HG03469 (cell line): ENCODE data around the gene RAB4A.
"Not testable (repeated sequence)": the region's sequence is repeated elsewhere in the genome, so short reads cannot be mapped to it uniquely, and the experiment has no call there.

Experiments used
- ATAC-seq: cut with Tn5 transposase; IDR thresholded peaks from one replicate; pipeline ENCODE4 v1.9.1; 2021; ENCODE audit warnings: mild to moderate bottlenecking, moderate library complexity, moderate number of reproducible peaks; ENCODE audit not compliant: unreplicated experiment

Gene RAB4A

DNA sequence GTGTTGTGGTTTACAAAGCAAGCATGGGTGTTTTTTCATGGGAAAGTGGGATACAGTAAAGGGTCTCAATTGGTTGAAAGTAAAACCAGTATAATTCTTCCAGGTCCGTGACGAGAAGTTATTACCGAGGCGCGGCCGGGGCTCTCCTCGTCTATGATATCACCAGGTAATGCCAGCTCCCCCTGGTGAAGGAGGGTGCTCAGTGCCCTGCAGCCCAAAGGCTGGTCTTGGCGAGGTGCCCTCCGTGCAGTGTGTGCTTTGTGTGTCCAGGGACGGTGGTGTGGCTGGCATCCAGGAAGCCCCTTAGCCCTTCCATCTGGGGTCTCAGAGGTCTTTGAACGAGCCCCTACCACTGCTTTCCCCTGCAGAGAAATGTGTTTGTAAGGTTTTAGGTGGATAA is 24.8 kb downstream of the RAB4A start:
- ATAC-seq, result no peak

DNA sequence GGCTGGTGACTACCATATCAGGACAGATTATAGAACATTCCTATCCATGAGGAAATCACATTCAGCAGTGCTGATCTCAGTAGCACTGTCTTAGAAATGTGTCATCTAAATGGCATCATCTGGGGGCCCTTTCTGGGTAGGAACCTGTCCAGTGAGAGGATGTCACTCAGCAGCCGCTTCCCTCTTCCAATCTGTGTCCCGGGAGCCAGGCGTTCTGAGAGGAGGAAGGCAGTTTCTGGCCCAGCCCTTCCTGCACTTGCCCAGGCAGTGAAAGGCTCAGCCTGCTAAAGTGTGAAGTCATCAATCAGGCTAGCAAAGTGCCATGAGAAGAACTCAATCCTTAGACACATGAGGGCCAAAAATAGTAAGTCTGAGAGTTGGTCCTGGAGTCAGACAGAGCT is 25.6 kb downstream of the RAB4A start:
- ATAC-seq, result no peak

DNA sequence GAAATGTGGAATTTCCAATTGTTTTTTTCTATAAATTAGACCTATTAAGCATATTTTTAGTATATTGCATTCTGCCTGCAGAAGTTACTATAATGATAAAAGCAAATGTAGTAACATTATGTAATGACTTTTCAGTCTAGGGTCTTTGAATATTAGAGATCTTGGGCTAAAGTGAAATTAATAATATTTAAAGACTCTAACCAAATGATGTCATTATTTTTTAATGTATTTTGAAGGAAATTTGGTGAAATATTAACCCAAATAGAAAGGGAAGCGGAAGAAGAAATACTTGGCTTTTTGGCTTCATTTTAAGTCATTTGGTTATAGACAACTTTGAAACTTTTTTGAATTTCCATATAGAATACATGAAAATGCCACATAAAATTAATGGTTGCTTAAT is 26.8 kb downstream of the RAB4A start:
- no peak for ATAC-seq

DNA sequence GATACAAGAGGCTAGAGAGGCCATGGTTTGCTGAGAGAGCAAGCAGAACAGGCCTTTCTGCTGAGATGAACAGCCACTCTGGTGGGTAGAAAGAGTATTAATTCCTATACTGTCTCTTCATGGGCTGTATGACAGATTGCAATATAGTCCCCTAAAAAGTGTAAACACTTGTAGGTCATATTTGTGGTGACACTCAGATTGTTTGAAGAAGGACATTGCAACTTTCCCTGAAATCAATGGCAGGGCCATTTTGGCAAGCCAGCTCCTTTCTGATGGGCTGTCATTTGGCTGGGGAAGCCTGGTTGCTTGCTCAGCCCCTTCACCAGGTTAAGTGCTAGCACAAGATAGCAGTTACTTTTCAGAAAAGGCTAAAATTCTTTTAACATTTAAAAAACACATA is 27.5 kb downstream of the RAB4A start:
- no peak for ATAC-seq

DNA sequence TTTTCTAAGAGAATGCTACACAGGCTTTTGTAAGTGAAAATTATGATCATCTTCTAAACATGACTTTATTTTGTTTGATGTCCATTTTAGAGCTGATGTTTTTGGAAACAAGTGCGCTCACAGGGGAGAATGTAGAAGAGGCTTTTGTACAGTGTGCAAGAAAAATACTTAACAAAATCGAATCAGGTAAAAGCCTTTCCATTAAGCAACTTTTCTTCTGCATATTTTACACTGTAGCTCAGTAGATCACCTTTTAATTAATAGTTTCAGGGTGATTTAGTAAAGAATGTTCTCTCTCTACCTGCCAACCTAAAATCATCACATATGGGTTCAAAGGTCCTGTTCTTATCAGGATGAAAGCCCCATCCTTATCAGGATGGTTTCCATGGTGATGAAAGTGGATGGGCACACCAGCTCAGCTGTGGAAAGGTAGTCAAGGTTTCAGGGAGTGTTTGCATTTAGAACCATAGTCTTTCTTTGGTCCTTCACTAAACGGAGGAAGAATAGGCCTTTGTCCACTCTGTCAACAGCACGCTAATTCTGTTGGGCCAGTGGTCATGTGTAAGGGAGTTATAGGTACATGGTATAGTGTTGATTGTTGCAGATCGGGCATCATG is 28.1 kb downstream of the RAB4A start:
- no peak for ATAC-seq

DNA sequence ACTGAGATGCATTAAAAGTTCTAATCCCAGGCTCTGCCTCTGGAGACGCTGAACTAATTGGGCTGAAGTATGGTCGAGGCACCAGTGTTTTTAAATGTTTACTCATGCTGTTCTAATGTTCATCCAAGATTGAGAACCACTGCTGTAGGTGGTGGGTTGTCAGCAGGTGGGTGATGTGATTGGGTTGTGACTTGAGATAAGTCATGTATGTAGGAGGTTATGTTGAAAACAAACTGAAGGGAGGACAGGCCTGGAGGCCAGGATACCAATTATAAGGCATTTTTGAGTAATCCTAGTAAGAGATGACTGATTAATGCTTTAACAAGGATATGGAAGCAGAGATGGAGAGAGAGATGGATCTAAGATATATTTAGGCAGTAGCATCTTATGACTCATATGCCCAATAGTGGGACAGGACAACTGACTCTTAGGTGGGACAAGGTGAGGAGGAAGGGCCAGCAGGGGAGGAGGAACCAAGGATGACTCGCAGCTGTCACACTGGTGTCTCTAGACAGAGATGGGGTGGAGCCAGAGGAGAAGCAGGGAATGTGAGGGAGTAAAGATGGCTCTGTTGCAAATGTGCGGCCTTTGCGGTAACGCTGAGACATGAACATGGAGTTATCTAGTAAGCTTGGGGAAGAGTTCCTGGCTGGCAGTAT is 29.3 kb downstream of the RAB4A start:
- ATAC-seq, result no peak

DNA sequence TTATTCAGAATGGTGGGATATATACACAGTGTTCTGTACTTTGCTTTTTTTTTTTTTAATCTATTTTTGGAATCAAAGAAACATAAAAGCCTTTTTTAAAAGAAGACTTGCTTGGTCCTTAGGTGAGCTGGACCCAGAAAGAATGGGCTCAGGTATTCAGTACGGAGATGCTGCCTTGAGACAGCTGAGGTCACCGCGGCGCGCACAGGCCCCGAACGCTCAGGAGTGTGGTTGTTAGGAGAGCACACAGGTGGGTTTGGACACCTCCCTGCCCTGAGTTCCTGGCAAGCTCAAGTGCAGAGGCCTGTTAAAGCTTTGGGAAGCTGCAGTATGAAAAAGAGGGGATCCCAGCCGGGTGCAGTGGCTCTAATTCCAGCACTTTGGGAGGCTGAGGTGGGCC is 31.8 kb downstream of the RAB4A start:
- no peak for ATAC-seq

DNA sequence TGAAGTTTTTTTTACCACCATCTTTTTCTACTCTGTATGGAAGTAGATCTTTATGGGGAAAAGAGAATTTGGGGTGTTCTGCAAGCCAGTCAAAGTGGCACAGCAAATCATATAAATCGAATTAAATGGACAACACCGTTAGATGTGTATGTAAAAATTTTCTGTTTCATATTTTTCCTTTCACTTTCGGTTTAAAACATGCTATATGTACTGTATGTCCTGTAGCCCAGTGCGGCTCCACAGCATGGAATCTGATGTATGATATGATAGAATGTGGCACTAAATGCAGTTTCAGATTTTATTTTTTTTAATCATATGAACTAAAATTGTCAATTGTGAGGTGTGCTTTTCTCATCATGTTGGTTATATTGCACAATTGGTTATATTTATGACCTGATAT is 32.9 kb downstream of the RAB4A start:
- no peak for ATAC-seq

DNA sequence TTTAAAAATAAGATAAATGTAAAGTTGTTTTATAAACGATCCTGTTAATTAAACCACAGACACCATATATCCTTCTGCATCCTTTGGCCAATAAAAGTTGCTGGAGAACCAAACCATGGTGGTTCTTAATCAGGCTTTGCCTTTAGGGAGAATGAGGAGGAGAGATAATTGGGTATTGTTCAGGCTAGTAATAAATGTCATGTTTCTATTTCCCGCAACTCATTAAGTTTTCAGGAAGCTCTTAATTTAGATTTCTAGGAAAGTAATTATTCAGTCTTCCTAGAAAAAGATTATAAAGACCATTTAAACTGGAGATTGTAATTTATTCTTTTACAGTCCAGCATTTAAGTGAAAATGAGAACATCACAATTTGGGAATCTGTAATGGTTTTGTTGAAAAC is 34.5 kb downstream of the RAB4A start:
- ATAC-seq, result no peak

DNA sequence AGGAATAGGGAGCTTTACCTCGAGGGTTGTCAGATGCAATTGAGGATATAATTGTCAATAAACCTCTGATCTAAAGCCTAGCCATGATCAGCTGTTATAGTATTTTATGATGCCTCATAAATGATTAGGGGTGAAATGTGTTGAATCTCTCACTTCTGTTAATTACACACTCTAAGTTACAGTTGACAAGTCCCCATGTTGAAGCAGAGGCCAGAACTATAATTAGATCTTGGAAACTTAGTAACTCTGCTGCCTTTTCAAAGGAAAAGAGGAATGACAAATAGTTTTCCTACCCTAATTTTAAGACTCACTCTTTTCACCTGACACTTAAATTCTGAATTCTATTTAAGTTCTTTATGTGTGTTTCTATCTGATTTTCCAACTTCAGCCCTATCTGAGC is 38.2 kb downstream of the RAB4A start:
- no peak for ATAC-seq

DNA sequence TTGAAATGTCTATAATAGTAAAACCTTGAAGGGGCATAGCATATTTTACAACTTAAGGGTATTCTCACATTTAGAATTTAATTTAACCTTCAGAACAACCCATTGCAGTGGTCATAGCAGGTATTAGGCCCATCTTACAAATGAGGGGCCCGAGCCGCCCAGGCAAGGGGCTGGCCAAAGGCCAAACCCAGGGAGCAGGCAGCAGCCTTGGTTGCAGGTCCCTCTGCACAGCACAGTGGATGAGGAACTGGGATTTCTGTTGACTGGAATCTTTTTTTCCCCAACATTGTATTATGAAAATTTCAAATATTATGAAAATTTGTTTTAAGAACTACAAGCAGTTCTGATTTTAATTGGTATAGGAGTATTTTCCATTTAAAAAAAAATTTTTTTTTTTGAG is 38.8 kb downstream of the RAB4A start:
- no peak for ATAC-seq

DNA sequence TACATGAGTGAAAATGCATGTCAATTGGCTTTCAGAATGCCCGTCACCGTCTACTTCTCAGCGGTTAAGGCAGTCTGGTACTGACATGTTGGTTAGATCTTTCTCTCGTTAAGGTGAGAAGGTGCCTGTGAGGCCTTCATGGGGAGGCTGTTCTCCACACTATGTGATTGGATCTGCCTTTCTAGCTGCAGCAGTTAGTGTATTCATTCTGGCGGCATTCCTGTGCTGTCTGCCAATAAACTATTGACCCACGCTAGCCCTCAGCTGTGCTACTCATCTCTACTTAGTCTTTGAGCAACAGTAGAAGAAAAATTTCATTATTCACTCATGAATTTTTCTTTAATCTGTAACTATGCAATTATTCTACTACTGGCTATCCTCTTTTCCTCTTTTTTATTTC is 39.9 kb downstream of the RAB4A start:
- no peak for ATAC-seq

DNA sequence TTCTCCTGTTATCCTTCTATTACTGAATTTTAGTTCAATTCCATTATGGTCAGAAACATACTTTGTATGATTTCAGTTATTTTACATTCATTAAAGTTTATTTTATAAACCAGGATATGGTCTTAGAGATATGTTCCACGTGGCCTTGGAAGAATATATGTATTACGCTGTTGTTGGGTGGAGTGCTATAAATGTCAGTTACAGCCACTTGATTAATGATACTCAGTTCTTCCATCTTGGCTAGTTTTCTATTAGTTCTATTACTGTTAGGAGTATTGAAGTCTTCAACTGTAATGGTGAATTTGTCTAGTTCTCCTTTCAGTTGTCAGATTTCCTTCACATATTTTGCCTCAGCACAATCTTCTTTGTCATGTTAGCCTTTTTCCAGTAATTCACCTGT is 45.3 kb downstream of the RAB4A start:
- no peak for ATAC-seq

DNA sequence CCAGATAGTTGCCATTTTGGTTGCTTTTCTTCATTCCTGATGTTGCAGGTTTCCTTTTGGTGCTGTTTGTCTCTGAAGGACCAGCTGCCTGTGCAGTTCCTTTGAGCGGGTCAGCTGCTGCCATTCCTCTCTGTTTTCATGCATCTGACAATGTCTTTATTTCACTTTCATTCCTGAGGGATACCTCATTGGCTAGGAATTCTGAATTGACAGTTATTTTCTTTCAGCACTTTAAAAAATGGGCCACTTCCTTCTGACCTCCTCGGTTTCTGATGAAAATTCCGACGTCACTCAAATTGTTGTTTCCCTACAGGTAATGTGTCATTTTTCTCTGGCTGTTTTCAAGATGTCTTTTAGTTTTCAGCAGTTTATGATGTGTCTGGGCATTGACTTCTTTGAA is 47.1 kb downstream of the RAB4A start:
- no peak for ATAC-seq

DNA sequence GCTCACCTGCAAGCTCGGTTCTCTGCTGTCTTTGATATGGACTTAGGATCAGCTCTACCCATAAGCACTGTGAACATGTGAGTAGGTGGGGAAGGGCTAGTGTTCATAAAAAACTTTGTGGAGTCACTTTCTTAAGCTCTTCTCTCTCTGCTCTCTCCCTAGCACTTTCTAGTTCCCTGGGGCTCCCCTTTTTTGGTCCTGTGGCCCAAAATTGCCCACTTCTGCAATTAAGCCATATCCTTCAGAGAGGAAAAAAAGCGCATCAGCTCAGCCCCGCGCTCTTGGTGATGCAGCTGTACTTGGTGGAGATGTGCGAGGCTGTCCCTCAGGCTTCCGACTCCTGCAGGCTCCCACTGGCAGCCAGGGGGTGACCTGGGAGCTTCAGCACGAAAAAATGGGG is 48.6 kb downstream of the RAB4A start:
- no peak for ATAC-seq

DNA sequence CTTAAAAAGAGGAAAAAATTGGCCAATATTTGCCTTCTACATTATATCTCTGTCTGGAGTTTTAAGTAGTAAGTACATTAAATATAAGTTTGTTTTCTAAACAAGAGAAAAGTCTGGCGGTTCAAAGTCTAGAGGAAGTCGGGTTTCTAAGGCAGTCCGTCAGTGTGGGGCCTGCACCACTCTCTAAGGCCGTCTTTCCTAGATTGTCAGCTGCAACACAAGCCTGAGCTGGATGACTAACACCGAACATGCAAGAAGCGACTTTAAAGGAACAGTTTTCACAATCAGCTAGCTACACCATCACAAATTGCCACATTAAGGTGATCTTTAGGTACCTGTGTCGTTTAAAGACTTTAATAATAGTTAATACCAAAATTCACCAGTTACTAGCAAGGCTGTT is 52.3 kb downstream of the RAB4A start:
- ATAC-seq, result no peak

DNA sequence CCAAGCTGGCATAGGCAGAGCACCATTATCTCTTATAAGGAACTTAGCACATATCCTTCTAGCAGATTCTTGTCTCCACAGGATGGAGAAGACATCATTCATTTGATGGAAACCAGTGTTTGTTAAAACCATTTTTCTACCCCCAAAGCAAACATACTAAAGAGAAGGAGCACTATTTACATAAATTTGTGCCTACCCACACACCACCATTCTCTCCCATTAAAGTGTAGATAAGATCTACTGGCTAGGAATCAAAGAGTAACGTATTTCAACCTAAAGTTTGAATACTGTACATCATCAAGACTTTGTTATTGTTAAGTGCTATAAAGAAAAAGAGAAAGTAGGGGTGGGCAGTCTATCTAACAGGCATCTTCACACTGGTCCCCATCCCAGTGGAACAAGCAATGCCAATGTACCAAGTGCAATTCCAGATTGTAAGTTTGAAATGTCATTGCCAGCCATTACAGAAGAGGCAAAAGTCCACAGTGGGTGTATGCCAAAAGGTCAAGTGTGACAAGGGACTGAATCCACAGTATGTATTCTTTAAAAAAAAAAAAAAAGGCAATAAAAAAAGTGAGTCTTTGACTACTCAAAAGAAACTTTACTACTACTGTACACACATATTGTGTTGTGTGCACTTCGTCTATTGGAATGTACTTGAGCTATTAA is 53.1 kb downstream of the RAB4A start:
- ATAC-seq, result no peak

DNA sequence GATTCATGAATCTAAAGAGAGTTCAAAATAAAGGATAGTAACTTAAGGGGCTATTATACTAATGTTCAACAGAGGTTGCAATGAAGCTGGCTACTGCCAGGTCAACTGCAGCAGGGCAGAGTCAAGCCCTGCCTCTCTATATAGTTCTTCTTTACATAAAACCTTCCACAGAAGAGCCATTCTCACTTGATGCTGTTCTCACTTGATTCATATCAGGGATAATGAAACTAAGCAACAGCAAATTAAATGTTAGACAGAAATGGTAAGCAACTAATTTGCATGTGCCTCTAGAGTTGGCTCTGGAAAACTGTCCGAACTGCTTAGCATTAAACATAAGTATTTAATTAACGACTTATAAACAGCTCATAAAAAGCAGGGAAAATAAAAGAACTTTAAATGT is 54.5 kb downstream of the RAB4A start:
- ATAC-seq, result no peak

DNA sequence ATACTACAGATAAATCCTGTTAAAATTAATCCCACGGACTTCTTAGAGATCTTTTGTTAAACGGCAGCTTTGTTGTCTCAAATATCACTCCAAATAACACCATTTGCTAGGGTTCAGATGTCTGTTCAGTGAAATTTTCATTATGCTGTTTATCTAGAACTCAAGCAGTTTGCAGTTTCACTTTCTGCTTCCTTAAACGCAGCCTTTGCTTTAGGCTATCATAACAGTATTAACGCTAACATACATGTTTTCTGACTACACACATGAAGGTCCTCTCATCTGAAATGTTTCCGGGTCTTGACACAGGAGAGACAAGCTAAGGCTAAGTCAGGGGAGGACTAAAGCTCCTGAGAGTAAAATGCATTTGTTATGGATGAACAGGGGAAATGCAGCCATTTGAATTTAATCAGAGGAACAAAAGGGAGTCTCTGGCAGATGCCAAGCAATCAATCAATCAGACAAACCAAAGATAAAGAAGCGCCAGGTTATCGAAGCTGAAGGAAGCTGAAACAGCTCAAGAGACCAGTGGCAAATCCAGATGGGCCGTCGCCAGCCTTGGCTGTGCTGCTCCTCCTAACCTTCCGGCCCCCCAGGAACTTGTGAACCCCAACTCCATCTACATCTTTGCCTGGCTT is 55.1 kb downstream of the RAB4A start:
- no peak for ATAC-seq

DNA sequence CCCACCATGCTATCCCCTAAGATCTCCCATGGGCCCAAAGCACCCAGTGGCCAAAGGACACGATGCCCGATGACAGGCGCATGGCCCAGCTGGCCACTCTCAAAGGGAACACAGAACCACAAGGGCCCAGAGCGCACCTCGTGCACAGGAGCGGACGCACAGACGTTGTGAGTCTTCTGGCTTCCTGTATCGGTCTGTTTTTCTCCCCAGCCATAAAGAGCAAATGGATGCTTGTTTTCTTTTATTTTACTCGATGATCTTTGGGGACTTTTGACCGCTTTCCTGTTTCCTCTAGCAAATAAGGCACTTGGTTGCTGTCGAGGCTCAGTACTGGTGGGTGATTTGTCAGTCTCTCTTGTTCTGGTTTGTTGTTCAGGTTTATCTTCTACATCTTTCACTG is 55.7 kb downstream of the RAB4A start:
- no peak for ATAC-seq

DNA sequence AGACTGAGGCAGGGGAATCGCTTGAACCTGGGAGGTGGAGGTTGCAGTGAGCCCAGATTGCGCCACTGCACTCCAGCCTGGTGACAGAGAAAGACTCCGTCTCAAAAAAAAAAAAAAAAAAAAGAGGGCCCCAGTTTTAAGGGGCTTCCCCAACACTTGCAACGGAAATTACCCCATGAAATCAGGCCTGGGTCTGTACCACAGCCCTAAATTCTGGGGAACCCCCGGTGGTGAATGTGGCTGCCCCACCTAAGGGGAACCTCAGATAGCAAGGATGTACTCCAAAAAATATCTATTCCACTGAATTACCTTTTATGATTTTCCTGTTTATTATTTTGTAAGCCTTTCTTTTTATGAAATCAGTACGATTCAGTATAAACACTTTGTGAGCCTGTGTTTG is 56.9 kb downstream of the RAB4A start:
- not testable (repeated sequence) for ATAC-seq
